ENCODE measurements around the gene CPED1.
"Not testable (repeated sequence)": the region's sequence is repeated elsewhere in the genome, so short reads cannot be mapped to it uniquely, and the experiment has no call there.

The CPED1 gene

GRCh38 chr7:121159553-121159952 is 171.0 kb downstream of the CPED1 start:
- no peak for DNase-seq

- DNase-seq: no peak
These were observed 171.9 kb downstream of the CPED1 start for GRCh38 chr7:121160150-121161008.

GRCh38 chr7:121163699-121164098 is 175.2 kb downstream of the CPED1 start:
- DNase-seq: no peak

- DNase-seq: no peak
These were observed 175.7 kb downstream of the CPED1 start for GRCh38 chr7:121164247-121164646.

GRCh38 chr7:121166916-121167315 is 178.4 kb downstream of the CPED1 start:
- no peak for DNase-seq

GRCh38 chr7:121167971-121168370 is 179.5 kb downstream of the CPED1 start:
- no peak for DNase-seq

- DNase-seq: no peak
These were observed 181.0 kb downstream of the CPED1 start for GRCh38 chr7:121169469-121169868.

GRCh38 chr7:121172484-121172883 is 184.0 kb downstream of the CPED1 start:
- no peak for DNase-seq

- DNase-seq: no peak
These were observed 187.3 kb downstream of the CPED1 start for GRCh38 chr7:121175826-121176225.

GRCh38 chr7:121178452-121178851 is 189.9 kb downstream of the CPED1 start:
- DNase-seq: no peak

- no peak for DNase-seq
These were observed 190.5 kb downstream of the CPED1 start for GRCh38 chr7:121178869-121179497.

GRCh38 chr7:121180436-121181063 is 192.0 kb downstream of the CPED1 start:
- DNase-seq: no peak

- no peak for DNase-seq
These were observed 192.8 kb downstream of the CPED1 start for GRCh38 chr7:121181357-121181756.

GRCh38 chr7:121182281-121182680 is 193.8 kb downstream of the CPED1 start:
- no peak for DNase-seq

- DNase-seq: no peak
These were observed 194.4 kb downstream of the CPED1 start for GRCh38 chr7:121182902-121183301.

- not testable (repeated sequence) for DNase-seq
These were observed 195.4 kb downstream of the CPED1 start for GRCh38 chr7:121183883-121184282.

- no peak for DNase-seq
These were observed 198.2 kb downstream of the CPED1 start for GRCh38 chr7:121186746-121187145.

- no peak for DNase-seq
These were observed 198.7 kb downstream of the CPED1 start for GRCh38 chr7:121187222-121187621.

- no peak for DNase-seq
These were observed 199.2 kb downstream of the CPED1 start for GRCh38 chr7:121187676-121188075.

GRCh38 chr7:121192834-121193233 is 204.3 kb downstream of the CPED1 start:
- DNase-seq: no peak

- no peak for DNase-seq
These were observed 206.5 kb downstream of the CPED1 start for GRCh38 chr7:121195010-121195409.

GRCh38 chr7:121195874-121196273 is 207.4 kb downstream of the CPED1 start:
- no peak for DNase-seq

- DNase-seq: no peak
These were observed 207.8 kb downstream of the CPED1 start for GRCh38 chr7:121196286-121196685.

- no peak for DNase-seq
These were observed 208.9 kb downstream of the CPED1 start for GRCh38 chr7:121197455-121197854.
